CD4-positive, alpha-beta T cell treated with Interleukin-2 at 100 ng/mL for 4 hours (primary cell): ENCODE data around the gene TPCN2.
A peak's percentile ranks its signal among the peaks of the same experiment; 100 is the strongest.

Source experiments
- DNase-seq: peaks from one replicate; pipeline ENCODE4 v3.0.0-alpha.2; 2020; ENCODE audit warnings: low spot score

Gene TPCN2

DNA sequence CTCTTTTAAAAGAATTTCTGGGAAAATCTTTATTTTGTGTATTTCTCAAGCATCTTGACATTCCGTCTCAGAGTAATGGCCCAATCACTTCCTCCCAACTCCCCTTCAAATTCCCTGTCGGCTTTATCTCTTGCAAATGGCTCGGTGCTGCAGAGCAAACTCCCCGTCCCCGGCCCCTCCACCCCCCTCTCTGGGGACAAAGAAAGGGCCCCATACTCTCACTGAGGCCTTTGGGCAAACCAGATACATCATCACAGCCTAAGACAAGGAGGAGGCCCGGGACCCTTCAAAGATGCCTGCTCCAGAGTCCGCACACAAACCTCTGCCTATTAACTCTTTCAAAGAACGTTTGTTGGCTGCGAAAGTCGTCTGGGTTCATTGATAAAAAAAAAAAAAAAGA lies 103.1 kb downstream of the TPCN2 start:
- no peak for DNase-seq

DNA sequence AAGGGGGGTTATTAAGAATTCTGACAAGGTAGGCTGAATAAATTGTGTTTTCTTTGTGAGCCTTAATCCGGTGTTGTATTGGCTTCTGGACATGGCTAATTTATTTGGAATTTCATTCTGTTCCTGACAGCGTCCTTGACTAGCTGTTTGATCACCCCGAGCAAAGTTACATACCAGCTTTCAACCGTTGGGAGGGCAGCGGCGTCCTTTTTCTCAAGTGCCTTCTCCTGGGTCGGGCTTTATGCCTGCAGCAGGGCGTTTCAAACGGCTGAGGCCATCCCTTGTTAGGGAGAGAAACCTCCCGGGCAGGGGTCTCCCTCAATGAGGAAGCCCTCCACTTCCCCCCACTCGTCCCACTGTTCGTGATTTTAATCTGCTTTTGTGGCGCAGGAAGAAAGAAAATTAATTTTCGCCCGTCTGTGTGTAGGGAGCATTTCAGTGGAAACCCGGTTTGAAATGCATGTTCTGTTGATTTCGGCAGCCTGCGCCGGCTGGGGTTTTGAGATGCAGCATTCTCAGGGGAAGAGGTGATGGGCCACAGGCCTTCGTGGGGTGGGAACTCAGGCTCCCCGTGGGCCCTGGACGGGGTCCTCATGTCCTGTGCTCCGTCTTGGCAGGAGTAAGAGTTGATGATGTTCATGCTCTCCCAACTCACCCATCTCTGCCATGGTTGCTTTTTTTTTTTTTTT lies 104.1 kb downstream of the TPCN2 start:
- DNase-seq, result no peak

DNA sequence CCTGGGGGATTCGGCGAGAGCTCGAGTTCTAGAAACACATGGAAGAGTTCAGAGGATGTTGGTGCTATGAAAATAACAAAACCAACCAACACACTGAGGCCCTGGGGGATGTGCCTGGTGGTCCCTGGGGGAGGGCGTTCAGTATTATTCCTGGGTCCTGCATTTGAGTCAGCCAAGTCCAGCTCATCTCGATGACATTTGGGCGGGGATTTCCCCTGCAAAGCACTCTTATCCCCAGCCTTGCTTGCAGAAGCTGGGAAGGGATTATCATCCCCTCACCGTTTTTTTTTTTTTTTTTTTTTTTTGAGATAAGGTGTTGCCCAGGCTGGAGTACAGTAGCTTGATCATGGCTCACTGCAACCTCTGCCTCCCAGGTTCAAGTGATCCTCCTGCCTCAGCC lies 104.9 kb downstream of the TPCN2 start:
- no peak for DNase-seq

DNA sequence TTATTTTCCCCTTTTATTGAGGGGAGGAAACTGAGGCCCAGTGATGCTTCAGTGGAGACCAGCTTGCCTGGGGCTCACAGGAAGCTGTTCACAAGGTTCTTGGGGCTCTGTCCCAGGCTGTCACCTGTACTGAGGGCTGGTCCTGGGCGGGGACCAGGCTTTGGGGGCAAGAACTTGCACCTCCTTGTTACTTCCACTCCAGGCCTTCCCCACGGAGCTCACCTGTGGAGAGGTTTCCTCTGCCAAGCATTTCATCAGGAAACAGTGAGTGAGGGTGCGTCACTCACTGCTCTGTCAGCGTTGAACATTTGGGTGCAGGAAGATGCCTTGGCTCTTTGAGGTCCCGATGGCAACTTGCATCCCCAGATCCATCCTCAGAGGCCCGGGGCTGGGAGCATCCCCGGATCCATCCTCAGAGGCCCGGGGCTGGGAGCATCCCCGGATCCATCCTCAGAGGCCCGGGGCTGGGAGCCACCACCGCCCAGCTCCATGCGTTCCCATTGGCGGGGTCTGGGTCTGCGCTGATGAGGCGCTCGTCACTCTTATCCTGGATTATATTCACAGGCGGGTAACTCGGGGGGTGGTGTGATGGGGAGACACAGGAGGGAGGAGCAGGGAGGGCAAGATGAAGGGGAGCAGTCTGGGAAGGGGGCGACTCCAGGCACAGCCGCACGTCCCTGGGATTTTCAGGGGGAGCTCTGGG lies 105.6 kb downstream of the TPCN2 start:
- no peak for DNase-seq

DNA sequence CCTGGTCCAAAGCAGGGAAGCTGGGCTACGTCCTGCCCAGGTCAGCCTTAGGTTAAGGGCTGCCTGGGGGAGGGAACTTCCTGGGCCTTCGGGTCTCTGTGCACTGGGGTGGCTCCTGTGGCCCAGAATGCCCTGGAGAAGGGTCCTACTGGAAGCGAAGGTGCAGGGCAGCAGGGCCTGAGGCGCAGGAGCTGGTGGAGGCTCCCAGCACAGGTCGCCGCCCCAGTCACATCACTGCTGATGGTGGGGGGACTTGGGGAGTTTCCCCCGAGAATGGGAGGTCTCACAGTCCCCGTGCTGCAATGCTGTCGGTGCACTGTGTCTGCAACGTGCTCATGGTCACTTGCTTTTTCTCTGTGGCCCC lies 106.2 kb downstream of the TPCN2 start:
- no peak for DNase-seq

DNA sequence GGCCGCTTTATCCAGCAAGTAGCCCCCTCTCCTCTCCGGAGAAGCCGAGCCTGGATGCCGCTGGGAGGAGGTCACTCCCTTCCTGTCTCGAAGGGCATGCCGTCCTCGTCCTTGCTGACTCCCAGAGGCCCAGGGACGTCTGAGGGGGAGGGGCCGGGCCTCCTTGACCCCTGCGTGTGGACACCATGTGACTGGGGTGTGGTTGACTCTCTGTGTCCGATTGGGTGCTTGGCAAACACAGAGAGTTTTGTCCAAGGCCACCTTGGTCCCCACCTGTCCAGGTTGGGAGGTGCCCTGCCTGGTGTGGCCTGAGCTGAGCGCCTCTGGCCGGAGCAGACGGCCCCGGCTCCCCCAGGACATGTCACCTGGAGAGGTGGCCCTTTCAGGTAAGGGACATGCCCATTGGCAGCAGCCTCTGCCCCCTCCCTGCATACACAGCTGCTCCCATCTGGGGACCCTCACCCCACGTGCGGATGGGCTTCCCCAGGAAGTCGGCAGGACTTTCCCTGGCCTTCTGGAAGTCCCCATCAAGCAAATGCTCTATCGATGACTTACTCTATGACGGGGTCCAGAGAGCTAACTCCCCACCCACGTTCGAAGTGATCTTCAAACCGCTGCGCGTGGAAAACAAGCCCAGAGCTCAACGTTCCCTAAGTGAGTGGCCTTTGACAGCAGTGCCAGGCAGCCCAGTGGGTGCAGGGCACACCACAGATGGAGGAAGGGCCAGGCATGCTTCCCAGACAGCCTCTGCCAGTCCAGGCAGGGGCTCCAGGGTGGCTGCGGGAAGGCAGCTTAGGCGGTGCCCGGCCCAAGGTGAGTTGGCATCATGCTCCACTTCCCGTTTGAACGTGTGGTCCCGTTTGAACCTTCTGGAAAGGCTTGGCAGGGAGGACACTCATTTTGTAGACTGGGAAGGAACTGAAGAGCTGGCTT lies 106.8 kb downstream of the TPCN2 start, which contains the start of gene SMIM38:
SMIM38 (plus strand) TSS at position 634 of the 933 bp plus-strand sequence. CDS start 1,912 bp downstream, outside the sequence.
- DNase-seq, result no peak

DNA sequence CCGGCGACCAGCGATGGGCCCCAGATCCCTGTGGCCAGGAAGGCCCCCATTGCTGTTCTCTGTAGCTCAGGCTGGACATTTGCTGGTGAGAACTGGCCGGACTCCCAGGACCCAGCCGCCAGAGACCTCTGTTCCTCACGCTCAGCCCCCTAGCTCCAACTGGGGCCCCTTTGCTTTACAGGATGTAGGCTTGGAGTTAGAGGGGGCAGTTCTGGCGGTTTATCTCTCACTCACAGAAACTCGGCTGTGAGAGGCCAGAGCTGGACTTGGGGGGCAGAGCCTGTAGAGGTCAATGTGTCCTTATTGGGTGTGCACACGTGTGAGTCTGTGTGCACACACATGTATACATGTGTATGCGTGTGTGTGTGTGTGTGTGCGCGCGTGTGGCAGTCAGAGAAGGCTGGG lies 107.5 kb downstream of the TPCN2 start:
- no peak for DNase-seq

DNA sequence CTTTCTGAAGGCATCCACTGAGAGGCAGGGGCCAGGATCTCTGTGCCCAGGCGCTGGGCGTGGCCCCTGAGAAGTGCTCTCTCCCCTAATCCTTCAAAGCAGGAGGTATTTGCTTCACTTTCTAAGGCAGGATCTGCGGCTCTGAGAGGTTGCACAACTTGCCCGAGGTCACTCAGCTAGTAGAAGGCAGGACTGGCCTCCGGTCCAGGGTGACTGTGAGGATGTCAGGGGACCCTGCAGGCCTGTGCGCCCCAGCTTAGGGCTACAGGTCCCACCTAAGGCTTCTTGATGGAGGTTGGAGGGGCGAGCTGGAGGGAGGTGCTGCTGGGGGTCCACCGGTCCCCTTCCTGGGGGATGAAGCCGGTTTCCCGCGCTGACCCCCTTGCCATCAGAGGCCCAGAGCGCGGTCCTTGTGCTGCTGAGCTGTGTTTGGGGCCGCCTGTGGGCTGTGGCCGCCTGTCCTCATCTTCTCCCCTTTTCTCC lies 108.0 kb downstream of the TPCN2 start:
- no peak for DNase-seq

DNA sequence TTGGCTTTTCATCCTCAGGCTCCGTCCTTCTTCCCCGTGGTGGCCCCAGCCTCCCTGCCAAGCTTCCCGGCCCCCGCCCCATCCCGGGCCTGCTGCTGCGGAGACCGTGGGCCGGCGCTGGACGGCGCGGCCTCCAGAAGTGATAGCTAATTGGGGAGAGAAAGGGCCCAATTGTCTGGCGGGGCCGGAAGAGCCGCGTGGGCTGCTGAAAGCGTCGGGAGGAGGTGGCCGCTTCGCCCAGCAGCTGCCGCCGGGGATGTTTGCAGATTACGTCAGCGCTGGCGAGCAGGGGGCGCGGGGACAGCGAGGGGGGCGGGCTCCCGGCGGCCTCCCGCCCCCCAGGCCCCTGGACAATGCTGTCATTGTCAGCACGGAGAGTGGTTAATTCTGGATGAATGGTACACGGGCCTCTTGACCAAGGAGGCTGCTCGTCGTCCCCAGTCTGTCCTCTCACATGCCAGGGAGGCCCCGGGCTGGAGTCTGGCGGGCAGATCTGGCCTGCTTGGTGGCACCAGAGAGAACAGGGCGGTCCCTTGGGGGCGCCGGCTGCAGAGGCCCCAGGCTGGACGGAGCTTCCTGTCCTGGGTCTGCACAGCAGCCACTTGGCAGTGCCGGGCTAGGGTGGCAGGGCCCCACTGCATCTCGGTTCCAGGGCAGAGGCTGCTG lies 108.6 kb downstream of the TPCN2 start:
- DNase-seq, result no peak

DNA sequence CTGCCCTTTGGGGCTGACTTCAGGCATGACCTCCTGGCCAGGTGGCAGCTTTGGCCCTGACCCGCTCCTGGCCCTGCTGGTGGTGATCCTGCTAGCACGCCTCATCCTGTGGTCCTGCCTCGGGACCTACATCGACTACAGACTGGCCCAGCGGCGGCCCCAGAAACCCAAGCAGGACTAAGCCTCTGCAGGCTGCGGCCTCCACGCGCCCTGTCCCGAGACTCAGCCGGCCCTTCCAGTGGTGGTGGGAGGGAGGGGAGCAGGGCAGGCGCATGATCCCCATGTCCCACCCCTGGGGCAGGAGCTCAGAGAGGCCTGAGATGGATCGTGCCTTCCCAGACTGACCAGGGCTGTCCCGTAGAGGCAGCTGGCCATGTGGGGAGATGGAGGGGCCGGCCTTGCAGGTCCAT lies 109.1 kb downstream of the TPCN2 start:
- no peak for DNase-seq

DNA sequence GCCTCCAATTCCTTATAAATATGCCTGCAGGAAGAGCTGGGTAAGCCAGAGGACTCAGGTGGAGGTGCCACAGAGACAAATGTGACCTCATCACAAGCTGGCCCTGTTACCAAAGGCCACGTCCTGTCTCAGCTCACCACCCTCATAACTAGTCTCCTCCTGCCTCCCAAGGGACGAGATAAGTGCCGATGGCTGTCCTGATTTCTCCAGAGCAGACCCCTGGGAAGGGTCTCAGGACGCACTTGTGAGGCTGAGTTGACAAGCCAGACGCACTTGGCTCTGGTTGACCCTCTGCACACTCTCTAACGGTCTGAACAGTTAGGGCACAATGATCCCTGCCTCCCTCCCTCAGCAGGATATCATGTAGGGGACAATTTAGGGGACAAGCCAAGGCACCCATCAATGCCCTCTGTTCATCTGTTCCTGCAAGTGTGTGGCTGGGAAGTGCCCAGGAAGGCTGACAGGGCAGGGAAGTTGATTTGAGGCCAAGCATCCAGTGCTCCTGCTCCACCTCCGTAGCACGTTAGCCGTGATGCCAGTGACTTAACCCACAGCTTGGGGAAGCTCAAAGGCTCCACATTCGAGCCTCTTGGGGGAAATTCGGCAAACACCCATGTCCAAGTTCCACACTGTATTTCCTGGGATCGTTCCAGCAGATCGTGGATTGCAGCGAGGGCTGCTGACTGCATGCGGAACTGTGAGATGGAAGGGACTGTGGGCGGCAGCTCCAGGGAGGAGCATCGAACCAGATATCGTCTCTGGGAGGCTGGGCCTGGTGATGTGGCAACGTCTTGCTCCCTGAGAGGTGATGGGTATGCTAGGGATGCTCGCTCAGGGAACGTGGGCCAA lies 109.8 kb downstream of the TPCN2 start:
- DNase-seq, result no peak

DNA sequence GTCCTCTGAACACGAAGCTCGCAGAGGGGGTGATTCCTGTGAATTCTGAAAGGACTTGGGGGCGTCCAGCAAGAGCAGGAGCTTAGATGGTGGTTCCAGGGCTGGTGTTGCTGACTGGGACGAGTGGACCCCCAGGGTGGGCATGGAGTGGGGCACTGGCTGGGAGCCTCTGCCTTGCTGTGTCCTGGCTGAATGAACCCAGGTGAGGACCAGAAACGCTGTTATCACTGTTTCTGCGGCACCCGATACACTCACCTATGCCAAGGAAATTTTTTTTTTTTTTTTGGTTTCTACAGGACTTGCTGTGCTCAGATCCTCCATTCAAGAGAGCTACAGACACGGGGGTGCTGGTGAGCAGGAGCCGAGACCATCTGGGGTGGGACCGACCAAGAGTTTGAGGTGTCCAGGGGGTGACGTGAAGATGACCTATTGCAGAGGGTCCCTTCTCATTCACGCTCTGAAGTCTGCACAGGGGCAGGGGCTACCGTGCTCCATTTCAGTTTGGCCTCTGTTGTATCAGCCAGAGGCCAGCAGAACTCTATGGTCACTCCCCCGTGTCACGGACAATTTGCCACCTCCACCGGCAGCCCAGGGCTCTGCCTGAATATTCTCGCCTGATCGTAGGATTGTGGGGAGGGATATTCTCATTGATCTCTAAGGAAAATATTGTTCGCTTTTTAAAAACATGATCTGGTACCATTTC lies 110.6 kb downstream of the TPCN2 start:
- no peak for DNase-seq

DNA sequence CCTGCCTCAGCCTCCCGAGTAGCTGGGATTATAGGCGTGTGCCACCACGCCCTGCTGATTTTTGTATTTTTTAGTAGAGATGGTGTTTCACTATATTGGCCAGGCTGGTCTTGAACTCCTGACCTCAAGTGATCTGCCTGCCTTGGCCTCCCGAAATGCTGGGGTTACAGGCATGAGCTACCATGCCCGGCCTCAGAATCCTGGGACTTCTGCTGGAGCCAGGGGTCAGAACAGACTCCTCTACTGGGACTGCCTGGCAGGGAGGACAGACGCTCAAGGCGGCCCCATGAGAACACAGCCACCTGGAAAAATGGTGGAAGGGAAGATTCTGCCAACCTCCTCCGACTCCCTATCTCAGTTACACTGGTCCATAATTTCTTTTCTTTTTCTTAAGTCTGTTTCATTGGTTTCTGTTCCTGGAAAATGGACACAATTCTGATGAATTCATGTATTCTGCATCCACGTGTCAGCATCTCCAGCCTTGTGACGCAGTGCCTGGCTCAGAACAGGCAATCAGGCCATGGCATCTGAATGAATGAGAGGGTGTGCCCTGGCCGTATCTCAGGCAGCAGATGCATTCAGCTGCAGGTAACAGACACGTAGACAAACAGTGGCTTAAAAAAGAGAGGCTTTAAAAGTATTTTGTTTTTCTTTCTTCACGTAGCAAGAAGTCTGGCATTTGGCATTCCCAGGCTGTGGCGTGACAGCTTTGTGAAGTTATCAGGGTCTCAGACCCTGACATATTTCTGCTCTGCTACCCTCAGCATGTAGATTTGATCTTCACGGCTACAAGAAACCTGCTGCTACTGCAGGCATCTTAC lies 111.8 kb downstream of the TPCN2 start:
- DNase-seq, result no peak

DNA sequence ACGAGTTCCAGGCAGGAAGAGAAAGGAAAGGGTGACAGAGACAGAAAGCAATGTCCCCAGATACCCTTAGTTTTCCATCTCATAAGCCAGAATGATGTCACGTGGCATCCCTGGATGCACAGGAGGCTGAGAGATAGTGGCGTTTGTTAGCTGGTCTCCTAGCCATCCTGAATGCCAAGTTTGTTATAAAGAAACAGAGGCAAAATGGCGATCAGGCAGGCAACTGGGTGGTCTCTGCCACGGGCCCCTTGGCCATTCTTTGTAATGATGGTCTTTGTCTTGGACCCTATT lies 112.3 kb downstream of the TPCN2 start:
- DNase-seq, result no peak

DNA sequence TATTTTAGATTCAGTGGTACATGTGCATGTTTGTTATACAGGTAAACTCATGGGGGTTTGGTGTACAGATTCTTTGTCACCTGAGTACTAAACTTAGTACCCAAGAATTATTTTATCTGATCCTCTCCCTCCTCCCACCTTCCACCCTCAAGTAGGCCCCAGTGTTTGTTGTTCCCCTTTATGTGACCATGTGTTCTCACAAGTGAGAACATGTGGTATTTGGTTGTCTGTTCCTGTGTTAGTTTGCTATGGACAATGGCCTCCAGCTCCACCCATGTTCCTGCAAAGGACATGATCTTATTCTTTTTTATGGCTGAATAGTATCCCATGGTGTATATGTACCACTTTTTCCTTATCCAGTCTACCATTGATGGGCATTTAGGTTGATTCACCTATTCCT lies 113.8 kb downstream of the TPCN2 start:
- no peak for DNase-seq

DNA sequence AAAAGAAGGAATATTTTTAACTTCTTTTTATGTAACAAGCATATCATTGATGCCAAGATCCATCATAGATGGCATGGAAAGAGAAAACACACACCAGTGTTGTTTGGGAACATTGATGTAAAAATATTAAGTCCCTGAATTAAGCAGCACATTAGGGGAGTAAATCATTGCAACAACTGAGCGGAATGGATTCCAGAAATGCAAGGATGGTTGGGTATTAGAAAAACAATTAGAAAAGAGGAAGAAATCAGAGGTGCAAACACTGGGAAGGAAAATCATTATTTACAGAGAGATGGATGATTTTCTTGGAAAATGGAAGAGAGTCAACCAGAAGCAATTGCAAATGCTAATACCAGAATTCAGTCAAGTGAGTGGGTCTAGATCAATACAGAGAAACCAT lies 115.1 kb downstream of the TPCN2 start:
- DNase-seq, result no peak

DNA sequence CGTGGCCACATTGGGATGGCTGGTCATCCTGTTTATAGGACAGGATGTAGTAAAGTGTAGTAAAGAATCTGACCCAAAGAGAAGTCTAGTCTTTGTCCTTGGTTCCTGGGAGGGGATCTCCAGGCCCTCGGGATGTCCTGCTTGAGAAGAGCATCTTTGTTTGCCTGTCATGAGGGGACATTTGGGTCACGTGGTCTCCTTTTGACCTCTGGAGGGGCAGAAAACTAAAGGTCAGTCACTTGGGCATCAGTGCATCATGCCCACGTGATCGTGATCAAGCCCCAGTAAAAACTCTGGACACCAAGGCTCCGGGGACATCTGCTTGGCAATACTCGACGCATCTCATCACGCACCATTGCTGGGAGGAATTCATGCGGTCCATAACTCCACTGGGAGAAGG lies 116.1 kb downstream of the TPCN2 start:
- DNase-seq, result no peak

DNA sequence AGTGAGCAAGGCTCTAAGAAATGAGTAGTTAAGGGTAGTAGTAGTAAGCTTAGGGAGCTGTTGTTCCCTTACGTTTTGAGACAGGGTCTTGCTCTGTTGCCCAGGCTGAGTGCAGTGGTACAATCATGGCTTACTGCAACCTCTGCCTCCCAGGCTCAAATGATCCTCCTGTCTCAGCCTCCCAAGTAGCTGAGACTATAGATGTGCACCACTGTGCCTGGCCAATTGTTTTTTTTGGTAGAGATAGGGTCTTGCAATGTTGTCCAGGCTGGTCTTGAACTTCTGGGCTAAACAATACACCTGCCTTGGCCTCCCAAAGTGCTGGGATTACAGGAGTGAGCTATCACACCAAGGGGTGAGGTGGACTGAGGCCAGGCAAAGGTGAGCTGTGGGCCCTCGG lies 117.0 kb downstream of the TPCN2 start:
- DNase-seq, result no peak

DNA sequence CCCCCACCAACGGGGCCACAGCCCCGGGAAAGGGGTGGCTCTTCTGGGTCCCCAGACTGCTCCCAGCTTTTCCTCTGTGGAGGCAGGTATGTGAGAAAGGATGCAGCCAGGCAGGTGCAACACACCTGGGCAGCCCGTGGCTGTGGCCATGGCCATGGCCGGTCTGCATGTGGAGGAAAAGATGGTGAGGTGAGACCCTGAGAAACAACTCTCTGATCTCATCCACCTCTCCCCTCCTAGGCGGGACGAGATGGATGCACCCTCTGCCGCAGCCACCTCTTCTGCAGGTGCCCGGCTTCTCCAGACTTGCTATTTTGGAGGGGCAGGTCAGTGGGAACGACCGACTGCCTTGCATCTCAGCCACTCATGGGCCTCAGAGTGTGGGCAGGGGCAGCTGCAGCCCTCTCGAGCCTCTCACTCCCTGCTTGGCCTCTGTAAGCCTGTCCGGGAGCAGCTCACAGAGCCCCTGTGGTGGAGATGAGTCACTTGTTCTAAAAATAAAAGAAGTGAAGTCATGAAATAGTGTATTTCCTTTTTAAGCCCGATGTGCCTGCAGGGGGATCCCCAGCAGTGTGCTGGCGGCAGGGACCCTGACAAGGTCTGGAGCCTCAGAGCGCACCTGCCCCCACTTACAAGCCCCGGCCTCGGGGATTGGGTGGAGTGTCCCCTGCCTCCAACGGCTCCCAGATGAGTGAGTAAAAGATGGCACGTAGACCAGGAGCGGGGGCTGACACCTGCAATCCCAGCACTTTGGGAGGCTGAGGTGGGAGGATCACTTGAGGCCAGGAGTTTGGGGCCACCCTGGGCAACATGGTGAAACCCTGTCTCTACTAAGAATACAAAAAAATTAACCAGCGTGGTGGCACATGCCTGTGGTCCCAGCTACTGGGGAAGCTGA lies 117.7 kb downstream of the TPCN2 start:
- DNase-seq, result peak; percentile 2
